Breast epithelium (tissue), 4 donors: ENCODE results near the gene RPLP1. TPM values are rescaled to one million over a fixed set of nuclear protein-coding genes. Genes with fewer than 3 reads are reported as not detected.
A peak's percentile ranks its signal among the peaks of the same experiment; 100 is the strongest.

Source experiments
- DNase-seq, 2 donors: peaks; one replicate each; pipeline ENCODE4 v3.0.0-alpha.2; 2019; ENCODE audit warnings: low spot score in 2 of 2
- H3K27ac ChIP-seq, 2 donors: fragments of 200-600 bp; sonication (generic) in 1 of 2; one replicate each; pipeline ENCODE4 v1.5.1; 2016 to 2019; ENCODE audit warnings: mild to moderate bottlenecking in 1 of 2
- H3K27me3 ChIP-seq, 2 donors: fragments of 200-600 bp; sonication (generic) in 1 of 2; one replicate each; pipeline versions ENCODE4 v1.5.1 to v1.6.0; 2017 to 2019; ENCODE audit warnings: control low read depth in 1 of 2, mild to moderate bottlenecking in 1 of 2
- H3K36me3 ChIP-seq: fragments of 200-600 bp; one replicate; pipeline ENCODE4 v1.5.1; 2019
- H3K4me1 ChIP-seq, 2 donors: fragments of 200-600 bp; sonication (generic); one replicate each; pipeline ENCODE4 v1.5.1; 2016 to 2019; ENCODE audit warnings: control low read depth in 1 of 2
- H3K4me3 ChIP-seq, 3 donors: fragments of 200-600 bp; sonication (generic); 1 replicate in 2 of 3; 2 replicates in 1 of 3; pipeline ENCODE4 v1.5.1; 2016 to 2019; ENCODE audit warnings: mild to moderate bottlenecking in 3 of 3, moderate library complexity in 2 of 3
- H3K9me3 ChIP-seq, 2 donors: fragments of 200-600 bp; sonication (generic) in 1 of 2; one replicate each; pipeline ENCODE4 v1.5.1; 2016 to 2019; ENCODE audit warnings: control low read depth in 1 of 2
- POLR2A ChIP-seq: fragments of 450-650 bp; IDR thresholded peaks from one replicate; pipeline ENCODE4 v1.6.1; 2016; ENCODE audit warnings: antibody characterized with exemption, mild to moderate bottlenecking, moderate library complexity
- POLR2AphosphoS5 ChIP-seq, 3 donors: sonication (generic); formaldehyde crosslinking; IDR thresholded peaks; one replicate each; pipeline ENCODE4 v1.6.1; 2017; ENCODE audit warnings: antibody characterized with exemption in 3 of 3
- intact Hi-C: fragments of 100-400 bp; cut with DNase I; formaldehyde crosslinking; loops from one replicate; pipeline ENCODE4 v1.15.1; 2023; ENCODE audit warnings: low total_unique reads
- total RNA-seq, 3 donors: library from RNA; depleted of rRNA; stranded (reverse); fragments of >200 nt; gene quantifications; one replicate each; pipeline ENCODE4 v1.1.0, GENCODE V29; 2016
- TF ChIP-seq, protein P1 (sequence below), 3 donors: fragments of 450-650 bp; IDR thresholded peaks; one replicate each; pipeline ENCODE4 v1.5.1; 2016 to 2017; ENCODE audit warnings: antibody characterized with exemption in 3 of 3, mild to moderate bottlenecking in 3 of 3, moderate library complexity in 3 of 3

Gene RPLP1
- total RNA-seq, 3 donors from 2014 or later, result 624 to 881 (median 805) TPM

DNA sequence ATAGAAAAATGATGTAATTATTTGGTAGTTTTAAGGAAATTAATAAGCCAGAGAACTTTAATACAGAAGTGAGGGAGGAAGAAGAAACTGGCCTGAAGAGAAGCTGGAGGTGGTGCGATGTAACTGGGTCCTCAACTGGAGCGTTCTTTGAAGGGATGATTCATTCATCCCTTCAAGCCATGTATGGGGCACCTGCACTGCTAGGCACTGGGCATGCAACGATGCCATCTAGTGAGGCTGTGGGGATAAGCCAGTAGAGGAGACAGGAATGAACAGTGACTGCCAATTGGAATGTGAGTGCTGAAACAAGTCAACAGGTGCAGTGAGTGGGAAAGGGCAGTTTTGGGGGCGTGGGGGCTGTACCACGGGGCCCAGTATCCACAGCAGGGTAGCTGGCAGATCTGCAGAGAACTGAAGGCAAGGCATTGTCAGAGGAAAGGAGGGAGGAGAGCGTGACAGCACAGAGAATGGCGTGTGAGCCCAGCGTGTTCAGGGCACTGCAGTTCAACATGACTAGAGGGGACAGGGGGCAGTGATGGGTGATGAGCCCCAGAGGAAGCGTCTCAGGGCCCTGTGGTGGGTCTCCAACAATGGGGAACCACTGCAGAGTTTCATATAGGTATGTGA is 42.3 kb upstream of the RPLP1 start:
- intact Hi-C loops, result loop anchor here (5.0 kb wide), 1 partner anchor 678 kb away; no protein-coding TSS in a partner anchor
- no peaks in the 10 kb centered on the region for H3K9me3 ChIP-seq
- TF ChIP-seq, protein P1, sequence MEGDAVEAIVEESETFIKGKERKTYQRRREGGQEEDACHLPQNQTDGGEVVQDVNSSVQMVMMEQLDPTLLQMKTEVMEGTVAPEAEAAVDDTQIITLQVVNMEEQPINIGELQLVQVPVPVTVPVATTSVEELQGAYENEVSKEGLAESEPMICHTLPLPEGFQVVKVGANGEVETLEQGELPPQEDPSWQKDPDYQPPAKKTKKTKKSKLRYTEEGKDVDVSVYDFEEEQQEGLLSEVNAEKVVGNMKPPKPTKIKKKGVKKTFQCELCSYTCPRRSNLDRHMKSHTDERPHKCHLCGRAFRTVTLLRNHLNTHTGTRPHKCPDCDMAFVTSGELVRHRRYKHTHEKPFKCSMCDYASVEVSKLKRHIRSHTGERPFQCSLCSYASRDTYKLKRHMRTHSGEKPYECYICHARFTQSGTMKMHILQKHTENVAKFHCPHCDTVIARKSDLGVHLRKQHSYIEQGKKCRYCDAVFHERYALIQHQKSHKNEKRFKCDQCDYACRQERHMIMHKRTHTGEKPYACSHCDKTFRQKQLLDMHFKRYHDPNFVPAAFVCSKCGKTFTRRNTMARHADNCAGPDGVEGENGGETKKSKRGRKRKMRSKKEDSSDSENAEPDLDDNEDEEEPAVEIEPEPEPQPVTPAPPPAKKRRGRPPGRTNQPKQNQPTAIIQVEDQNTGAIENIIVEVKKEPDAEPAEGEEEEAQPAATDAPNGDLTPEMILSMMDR (IDR thresholded peaks at IDR 0.05), result peak in 1 of 3 donors; percentile 39
- TF ChIP-seq POLR2A, result no peak
- no peak for TF ChIP-seq POLR2AphosphoS5 (IDR thresholded peaks at IDR 0.05)
- no peaks in the 10 kb centered on the region for H3K36me3 ChIP-seq
- H3K4me3 ChIP-seq, result no peak overlapping the region
- peak in 1 of 2 donors; percentile 55 for DNase-seq
- H3K27ac ChIP-seq, result no peak overlapping the region
- no peaks in the 10 kb centered on the region for H3K27me3 ChIP-seq
- peaks cover 0 to 4% of the 10 kb centered on the region in 2 donors for H3K4me1 ChIP-seq

DNA sequence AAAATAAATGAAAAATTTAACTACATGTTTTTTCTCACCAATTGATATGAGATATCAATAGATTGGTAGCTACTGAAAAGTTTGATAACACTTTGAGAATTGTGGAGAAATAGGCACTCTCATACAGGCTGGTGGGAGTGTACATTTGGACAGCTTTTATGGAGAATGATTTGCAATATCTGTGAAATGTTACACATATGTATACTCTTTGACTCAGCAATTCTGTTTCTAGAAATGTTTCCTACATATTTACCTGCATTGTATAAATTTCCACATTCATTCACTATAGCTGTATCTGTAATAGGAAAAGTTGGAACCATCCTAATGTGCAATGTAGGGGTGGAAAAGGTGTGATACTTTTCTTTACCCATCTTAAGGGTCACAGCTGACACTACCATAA is 40.3 kb upstream of the RPLP1 start:
- no peaks in the 10 kb centered on the region for H3K36me3 ChIP-seq
- no peak for TF ChIP-seq POLR2A
- no peak for TF ChIP-seq POLR2AphosphoS5 (IDR thresholded peaks at IDR 0.05)
- TF ChIP-seq, protein P1 (IDR thresholded peaks at IDR 0.05), result no peak
- intact Hi-C loops, result loop anchor here (5.0 kb wide), 1 partner anchor 680 kb away; no protein-coding TSS in a partner anchor
- no peak for DNase-seq
- H3K27me3 ChIP-seq, result no peaks in the 10 kb centered on the region
- H3K9me3 ChIP-seq, result no peaks in the 10 kb centered on the region
- no peak overlapping the region for H3K4me3 ChIP-seq
- no peak overlapping the region for H3K27ac ChIP-seq
- H3K4me1 ChIP-seq, result peaks cover 0 to 5% of the 10 kb centered on the region in 2 donors

DNA sequence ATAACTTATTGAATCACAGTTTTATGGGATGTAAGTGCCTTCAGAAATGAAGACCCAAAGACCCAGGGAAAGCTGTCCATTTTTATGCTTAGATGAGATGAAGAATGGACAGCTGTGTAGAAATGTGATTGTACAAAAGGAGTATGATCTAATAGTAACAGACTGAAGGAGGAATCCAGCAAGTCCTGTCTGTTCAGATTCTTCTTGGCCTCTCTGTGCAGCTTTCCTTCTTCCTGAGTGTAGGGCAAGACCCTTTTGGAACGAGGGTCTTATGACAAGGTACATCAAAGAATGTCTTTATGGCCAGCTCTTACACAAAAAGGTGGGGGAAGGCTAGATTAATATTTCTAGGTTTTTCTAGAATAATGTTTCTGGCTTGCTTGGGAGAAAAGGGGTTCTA is 39.9 kb upstream of the RPLP1 start:
- no peak for TF ChIP-seq POLR2AphosphoS5 (IDR thresholded peaks at IDR 0.05)
- TF ChIP-seq, protein P1 (IDR thresholded peaks at IDR 0.05), result no peak
- TF ChIP-seq POLR2A, result no peak
- DNase-seq, result no peak
- intact Hi-C loops, result loop anchor here (5.0 kb wide), 1 partner anchor 680 kb away; no protein-coding TSS in a partner anchor
- peaks cover 0 to 5% of the 10 kb centered on the region in 2 donors for H3K4me1 ChIP-seq
- H3K9me3 ChIP-seq, result no peaks in the 10 kb centered on the region
- H3K27ac ChIP-seq, result no peak overlapping the region
- H3K27me3 ChIP-seq, result no peaks in the 10 kb centered on the region
- no peak overlapping the region for H3K4me3 ChIP-seq
- H3K36me3 ChIP-seq, result no peaks in the 10 kb centered on the region

DNA sequence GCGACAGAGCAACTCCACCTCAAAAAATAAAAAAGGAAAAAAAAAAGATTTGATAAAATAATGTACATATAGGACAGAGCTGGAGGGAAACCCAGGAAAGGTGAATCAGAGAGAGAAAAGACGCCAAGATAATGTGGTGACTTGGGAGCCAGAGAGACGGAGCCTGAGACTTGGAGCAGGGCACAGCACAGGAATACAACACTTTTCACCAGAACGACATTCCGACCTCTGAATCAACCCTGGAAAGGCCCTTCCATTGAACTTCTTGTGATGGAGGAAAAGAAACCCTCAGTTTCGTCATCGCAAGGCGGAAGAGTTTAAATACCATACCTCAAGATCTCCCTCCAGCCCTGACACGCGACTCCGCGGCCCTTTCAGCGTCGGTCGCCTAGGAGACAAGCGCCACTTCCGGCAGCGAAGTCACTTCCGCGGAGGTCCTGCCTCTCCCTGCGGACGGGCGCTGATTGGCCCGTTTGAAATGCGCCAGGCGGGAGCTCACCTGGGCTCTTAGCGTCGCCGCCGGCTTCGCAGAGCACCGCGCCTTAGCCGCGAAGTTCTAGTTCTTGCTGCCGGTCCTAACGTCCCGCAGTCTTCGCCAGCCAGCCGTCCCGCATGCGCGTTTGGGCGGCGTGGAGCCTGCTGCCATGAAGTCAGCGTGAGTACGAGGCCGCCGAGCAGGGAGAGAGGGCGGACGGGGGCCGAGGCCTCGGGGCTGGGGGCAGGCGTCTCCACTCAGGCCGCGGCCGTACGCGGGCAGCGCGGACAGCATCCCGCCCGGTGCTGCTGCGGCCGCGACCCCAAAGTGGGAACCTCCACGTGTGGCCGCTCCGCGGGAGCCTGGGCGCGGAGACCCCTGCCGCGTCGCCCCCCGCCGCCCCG is 38.6 kb upstream of the RPLP1 start, which contains the start of gene KIF23:
Gene KIF23, plus strand, starts transcription at position 528 of the 879 bp plus-strand sequence. Its CDS starts 117 bp downstream, at position 645.
- Histone ChIP-seq H3K27me3 (no peaks in the 10 kb centered on the region), H3K4me3 (peak within 1 kb of the TSS; percentile 75 to 89 (median 86)), H3K36me3 (no peaks in the 10 kb centered on the region), H3K27ac (peak within 1 kb of the TSS; percentile 84 to 93), H3K9me3 (no peaks in the 10 kb centered on the region), H3K4me1 (peaks cover 0 to 5% of the 10 kb centered on the region in 2 donors)
- intact Hi-C loops, result loop anchor here (5.0 kb wide), 1 partner anchor 682 kb away; no protein-coding TSS in a partner anchor
- TF ChIP-seq POLR2A (no peak), POLR2AphosphoS5 (IDR thresholded peaks at IDR 0.05) (peak; percentile 24 to 69 (median 40))
- TF ChIP-seq, protein P1 (IDR thresholded peaks at IDR 0.05), result peak in 1 of 3 donors; percentile 4
- peak; percentile 87 for DNase-seq
